WTC11 (cell line): Measurements from ENCODE around the gene LIN28B. TPM values are rescaled to one million over a fixed set of nuclear protein-coding genes. Genes with fewer than 3 reads are reported as not detected.
A peak's percentile ranks its signal among the peaks of the same experiment; 100 is the strongest.

Source experiments
- ATAC-seq: fragments of 200-7000 bp; cut with Tn5 transposase; 2 replicates; pipeline ENCODE4 v1.10.0; 2021; ENCODE audit warnings: mild to moderate bottlenecking, moderate library complexity
- CTCF ChIA-PET: fragments of 300-600 bp; sonication (Branson Sonifier 250); formaldehyde crosslinking; loops from one replicate; lab custom pipeline; 2021; ENCODE audit warnings: antibody characterized with exemption; lab: Charles Lee
- POLR2A ChIA-PET: fragments of 350-600 bp; sonication (Branson Sonifier 250); formaldehyde crosslinking; loops from one replicate; lab custom pipeline; 2021; ENCODE audit warnings: antibody characterized with exemption; lab: Charles Lee
- DNase-seq: peaks from one replicate; pipeline ENCODE4 v3.0.0; 2021; ENCODE audit warnings: low spot score
- H3K27ac Mint-ChIP-seq: 2 replicates; pipeline ENCODE4 v1.8.0; 2021; ENCODE audit warnings: mixed read lengths
- H3K27me3 Mint-ChIP-seq: 2 replicates; pipeline ENCODE4 v1.8.0; 2021; ENCODE audit warnings: low read depth, mild to moderate bottlenecking, moderate library complexity, mixed read lengths
- H3K36me3 Mint-ChIP-seq: 2 replicates; pipeline ENCODE4 v1.8.0; 2021; ENCODE audit warnings: mixed read lengths
- H3K4me1 Mint-ChIP-seq: 2 replicates; pipeline ENCODE4 v1.8.0; 2022; ENCODE audit warnings: mixed read lengths
- H3K4me3 Mint-ChIP-seq: 2 replicates; pipeline ENCODE4 v1.8.0; 2021; ENCODE audit warnings: mild to moderate bottlenecking, moderate library complexity, mixed read lengths
- H3K9me3 Mint-ChIP-seq: 2 replicates; pipeline ENCODE4 v1.8.0; 2021; ENCODE audit warnings: mixed read lengths
- EMX1 ChIP-seq: fragments of 250-450 bp; sonication (Bioruptor Pico); IDR thresholded peaks from 2 replicates; pipeline ENCODE4 v1.8.0; 2021; ENCODE audit warnings: mild to moderate bottlenecking
- FOXK1 ChIP-seq: sonication (generic); formaldehyde crosslinking; IDR thresholded peaks from 2 replicates; pipeline ENCODE4 v1.8.0; 2022; ENCODE audit warnings: mild to moderate bottlenecking, moderate library complexity, missing genetic modification reagents
- GRHL2 ChIP-seq: fragments of 250-450 bp; sonication (Bioruptor Pico); IDR thresholded peaks from 2 replicates; pipeline ENCODE4 v1.8.0; 2022; ENCODE audit warnings: mild to moderate bottlenecking, moderate library complexity; ENCODE audit not compliant: insufficient replicate concordance, severe bottlenecking
- HMGA2 ChIP-seq: fragments of 250-450 bp; sonication (Bioruptor Pico); IDR thresholded peaks from 2 replicates; pipeline ENCODE4 v1.4.0; 2021; ENCODE audit warnings: mild to moderate bottlenecking, moderate library complexity
- NR1H2 ChIP-seq: sonication (generic); formaldehyde crosslinking; IDR thresholded peaks from 2 replicates; pipeline ENCODE4 v1.9.0; 2021; ENCODE audit warnings: mild to moderate bottlenecking, moderate library complexity, missing genetic modification reagents
- NR2C2 ChIP-seq: sonication (generic); formaldehyde crosslinking; IDR thresholded peaks from 2 replicates; pipeline ENCODE4 v1.8.0; 2022; ENCODE audit warnings: mild to moderate bottlenecking, missing genetic modification reagents
- OVOL2 ChIP-seq: fragments of 250-450 bp; sonication (Bioruptor Pico); IDR thresholded peaks from 2 replicates; pipeline ENCODE4 v1.9.0; 2021; ENCODE audit warnings: mild to moderate bottlenecking, borderline replicate concordance
- PRRX2 ChIP-seq: fragments of 250-450 bp; sonication (Bioruptor Pico); IDR thresholded peaks from 2 replicates; pipeline ENCODE4 v1.8.0; 2021; ENCODE audit warnings: mild to moderate bottlenecking
- ZNF396 ChIP-seq: fragments of 250-450 bp; sonication (Bioruptor Pico); IDR thresholded peaks from 2 replicates; pipeline ENCODE4 v1.8.0; 2021; ENCODE audit warnings: mild to moderate bottlenecking, moderate library complexity, borderline replicate concordance
- total RNA-seq: library from RNA; stranded (reverse); gene quantifications from 3 replicates; pipeline ENCODE4 v1.2.3, GENCODE V29; 2021
- TF ChIP-seq, protein P1 (sequence below): sonication (generic); formaldehyde crosslinking; IDR thresholded peaks from 2 replicates; pipeline ENCODE4 v1.8.0; 2022; ENCODE audit warnings: mild to moderate bottlenecking, missing genetic modification reagents
- TF ChIP-seq, protein P2 (sequence below): sonication (generic); formaldehyde crosslinking; IDR thresholded peaks from 2 replicates; pipeline ENCODE4 v1.8.1; 2023; ENCODE audit warnings: mild to moderate bottlenecking, moderate library complexity, missing genetic modification reagents
- TF ChIP-seq, protein P3 (sequence below): sonication (generic); formaldehyde crosslinking; IDR thresholded peaks from 2 replicates; pipeline ENCODE4 v1.8.1; 2022; ENCODE audit warnings: low read depth, mild to moderate bottlenecking, moderate library complexity, missing genetic modification reagents, borderline replicate concordance
- TF ChIP-seq, protein P4 (sequence below): sonication (generic); formaldehyde crosslinking; IDR thresholded peaks from 2 replicates; pipeline ENCODE4 v1.8.1; 2023; ENCODE audit warnings: mild to moderate bottlenecking, missing genetic modification reagents, moderate library complexity
- TF ChIP-seq, protein P5 (sequence below): fragments of 250-450 bp; sonication (Bioruptor Pico); IDR thresholded peaks from 2 replicates; pipeline ENCODE4 v1.9.0; 2021; ENCODE audit warnings: mild to moderate bottlenecking

Gene LIN28B
- total RNA-seq, 1 experiment from 2014 or later: 73.4 TPM

DNA sequence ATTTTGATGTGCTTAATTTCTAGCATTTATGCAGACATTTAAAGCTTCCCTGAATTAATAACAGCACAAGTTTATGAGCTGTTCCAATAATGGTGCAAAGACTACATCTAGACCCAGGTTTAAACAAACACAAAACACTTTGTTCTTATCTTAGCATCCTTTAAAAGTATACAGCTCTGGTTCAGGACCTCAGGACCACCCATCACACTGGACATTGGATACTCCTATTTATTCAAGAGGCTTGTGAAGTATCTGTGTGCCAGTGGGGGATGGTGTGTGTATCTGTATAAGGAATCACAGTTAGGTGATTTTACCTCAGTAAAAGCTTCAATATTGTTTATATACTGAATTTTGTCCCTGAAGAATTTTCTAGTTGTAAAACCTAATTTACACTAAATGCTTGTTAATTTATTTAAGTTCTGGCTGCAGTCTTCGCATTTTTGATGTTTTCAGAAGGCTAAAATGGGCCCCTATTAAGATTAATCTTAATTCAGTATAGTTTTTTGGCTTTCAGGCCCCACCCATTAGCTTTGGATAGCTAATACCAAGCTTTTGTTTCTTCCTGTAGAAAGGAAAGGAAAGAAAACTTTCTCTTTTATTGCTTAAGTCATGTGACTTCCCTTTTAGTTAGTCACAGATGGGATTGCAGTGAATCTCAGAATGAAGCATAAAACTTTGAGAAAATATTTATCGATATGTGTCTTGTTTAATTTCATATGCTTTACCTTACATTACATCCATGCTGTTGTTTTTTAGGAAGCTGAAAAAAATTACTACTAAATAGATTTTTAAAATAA is 13.1 kb downstream of the LIN28B start:
- TF ChIP-seq, protein P1, sequence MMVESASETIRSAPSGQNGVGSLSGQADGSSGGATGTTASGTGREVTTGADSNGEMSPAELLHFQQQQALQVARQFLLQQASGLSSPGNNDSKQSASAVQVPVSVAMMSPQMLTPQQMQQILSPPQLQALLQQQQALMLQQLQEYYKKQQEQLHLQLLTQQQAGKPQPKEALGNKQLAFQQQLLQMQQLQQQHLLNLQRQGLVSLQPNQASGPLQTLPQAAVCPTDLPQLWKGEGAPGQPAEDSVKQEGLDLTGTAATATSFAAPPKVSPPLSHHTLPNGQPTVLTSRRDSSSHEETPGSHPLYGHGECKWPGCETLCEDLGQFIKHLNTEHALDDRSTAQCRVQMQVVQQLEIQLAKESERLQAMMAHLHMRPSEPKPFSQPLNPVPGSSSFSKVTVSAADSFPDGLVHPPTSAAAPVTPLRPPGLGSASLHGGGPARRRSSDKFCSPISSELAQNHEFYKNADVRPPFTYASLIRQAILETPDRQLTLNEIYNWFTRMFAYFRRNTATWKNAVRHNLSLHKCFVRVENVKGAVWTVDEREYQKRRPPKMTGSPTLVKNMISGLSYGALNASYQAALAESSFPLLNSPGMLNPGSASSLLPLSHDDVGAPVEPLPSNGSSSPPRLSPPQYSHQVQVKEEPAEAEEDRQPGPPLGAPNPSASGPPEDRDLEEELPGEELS: no peak
- TF ChIP-seq EMX1 (no peak), HMGA2 (CRISPR knock-in tag) (no peak), GRHL2 (CRISPR knock-in tag) (no peak), NR2C2 (CRISPR knock-in tag) (no peak)
- TF ChIP-seq, protein P2, sequence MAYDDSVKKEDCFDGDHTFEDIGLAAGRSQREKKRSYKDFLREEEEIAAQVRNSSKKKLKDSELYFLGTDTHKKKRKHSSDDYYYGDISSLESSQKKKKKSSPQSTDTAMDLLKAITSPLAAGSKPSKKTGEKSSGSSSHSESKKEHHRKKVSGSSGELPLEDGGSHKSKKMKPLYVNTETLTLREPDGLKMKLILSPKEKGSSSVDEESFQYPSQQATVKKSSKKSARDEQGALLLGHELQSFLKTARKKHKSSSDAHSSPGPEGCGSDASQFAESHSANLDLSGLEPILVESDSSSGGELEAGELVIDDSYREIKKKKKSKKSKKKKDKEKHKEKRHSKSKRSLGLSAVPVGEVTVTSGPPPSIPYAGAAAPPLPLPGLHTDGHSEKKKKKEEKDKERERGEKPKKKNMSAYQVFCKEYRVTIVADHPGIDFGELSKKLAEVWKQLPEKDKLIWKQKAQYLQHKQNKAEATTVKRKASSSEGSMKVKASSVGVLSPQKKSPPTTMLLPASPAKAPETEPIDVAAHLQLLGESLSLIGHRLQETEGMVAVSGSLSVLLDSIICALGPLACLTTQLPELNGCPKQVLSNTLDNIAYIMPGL (CRISPR knock-in tag): no peak
- TF ChIP-seq, protein P3, sequence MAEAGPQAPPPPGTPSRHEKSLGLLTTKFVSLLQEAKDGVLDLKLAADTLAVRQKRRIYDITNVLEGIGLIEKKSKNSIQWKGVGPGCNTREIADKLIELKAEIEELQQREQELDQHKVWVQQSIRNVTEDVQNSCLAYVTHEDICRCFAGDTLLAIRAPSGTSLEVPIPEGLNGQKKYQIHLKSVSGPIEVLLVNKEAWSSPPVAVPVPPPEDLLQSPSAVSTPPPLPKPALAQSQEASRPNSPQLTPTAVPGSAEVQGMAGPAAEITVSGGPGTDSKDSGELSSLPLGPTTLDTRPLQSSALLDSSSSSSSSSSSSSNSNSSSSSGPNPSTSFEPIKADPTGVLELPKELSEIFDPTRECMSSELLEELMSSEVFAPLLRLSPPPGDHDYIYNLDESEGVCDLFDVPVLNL: no peak
- TF ChIP-seq, protein P4, sequence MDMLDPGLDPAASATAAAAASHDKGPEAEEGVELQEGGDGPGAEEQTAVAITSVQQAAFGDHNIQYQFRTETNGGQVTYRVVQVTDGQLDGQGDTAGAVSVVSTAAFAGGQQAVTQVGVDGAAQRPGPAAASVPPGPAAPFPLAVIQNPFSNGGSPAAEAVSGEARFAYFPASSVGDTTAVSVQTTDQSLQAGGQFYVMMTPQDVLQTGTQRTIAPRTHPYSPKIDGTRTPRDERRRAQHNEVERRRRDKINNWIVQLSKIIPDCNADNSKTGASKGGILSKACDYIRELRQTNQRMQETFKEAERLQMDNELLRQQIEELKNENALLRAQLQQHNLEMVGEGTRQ: peak; percentile 37; the same call in 1 of the 2 replicates
- POLR2A ChIA-PET: interaction anchor here (1.5 to 2.0 kb wide), 3 partner anchors 11 to 15 kb away, joined by 3 to 4 read pairs (median 4); partner anchors contain the start of gene LIN28B
- Mint-ChIP-seq H3K36me3 (peaks cover 7% of the 10 kb centered on the region), H3K9me3 (no peaks in the 10 kb centered on the region), H3K27me3 (no peaks in the 10 kb centered on the region), H3K4me1 (peaks cover 44% of the 10 kb centered on the region), H3K27ac (peak overlapping the region; percentile 98), H3K4me3 (peak overlapping the region; percentile 54)
- ATAC-seq (peak; percentile 21; the same call in 1 of the 2 replicates), DNase-seq (no peak)
- CTCF ChIA-PET: interaction anchor here (0.9 to 2.2 kb wide), 4 partner anchors 10 to 108 kb away, joined by 3 to 9 read pairs (median 4); partner anchors contain the start of gene LIN28B

DNA sequence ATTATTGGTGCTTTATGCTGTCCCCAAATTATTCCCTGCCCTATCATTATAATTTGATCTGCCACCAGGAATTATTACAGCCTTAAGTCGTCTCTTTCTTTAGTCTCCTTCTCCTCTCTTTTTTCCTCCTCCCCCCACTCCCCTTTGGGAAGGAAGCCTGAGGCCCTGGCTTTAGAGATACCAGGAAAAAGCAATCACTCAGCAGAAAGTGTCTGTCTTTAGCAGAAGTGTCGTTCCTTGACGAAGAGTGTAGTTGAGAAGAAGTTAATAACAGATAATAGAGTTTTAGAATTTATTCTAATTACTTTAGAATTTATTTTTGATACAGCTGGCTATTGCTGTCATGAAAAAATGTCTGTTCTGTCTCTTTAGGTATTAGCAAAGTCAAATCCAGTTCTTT is 16.5 kb downstream of the LIN28B start:
- TF ChIP-seq, protein P5, sequence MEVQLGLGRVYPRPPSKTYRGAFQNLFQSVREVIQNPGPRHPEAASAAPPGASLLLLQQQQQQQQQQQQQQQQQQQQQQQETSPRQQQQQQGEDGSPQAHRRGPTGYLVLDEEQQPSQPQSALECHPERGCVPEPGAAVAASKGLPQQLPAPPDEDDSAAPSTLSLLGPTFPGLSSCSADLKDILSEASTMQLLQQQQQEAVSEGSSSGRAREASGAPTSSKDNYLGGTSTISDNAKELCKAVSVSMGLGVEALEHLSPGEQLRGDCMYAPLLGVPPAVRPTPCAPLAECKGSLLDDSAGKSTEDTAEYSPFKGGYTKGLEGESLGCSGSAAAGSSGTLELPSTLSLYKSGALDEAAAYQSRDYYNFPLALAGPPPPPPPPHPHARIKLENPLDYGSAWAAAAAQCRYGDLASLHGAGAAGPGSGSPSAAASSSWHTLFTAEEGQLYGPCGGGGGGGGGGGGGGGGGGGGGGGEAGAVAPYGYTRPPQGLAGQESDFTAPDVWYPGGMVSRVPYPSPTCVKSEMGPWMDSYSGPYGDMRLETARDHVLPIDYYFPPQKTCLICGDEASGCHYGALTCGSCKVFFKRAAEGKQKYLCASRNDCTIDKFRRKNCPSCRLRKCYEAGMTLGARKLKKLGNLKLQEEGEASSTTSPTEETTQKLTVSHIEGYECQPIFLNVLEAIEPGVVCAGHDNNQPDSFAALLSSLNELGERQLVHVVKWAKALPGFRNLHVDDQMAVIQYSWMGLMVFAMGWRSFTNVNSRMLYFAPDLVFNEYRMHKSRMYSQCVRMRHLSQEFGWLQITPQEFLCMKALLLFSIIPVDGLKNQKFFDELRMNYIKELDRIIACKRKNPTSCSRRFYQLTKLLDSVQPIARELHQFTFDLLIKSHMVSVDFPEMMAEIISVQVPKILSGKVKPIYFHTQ (CRISPR knock-in tag): no peak
- TF ChIP-seq PRRX2: no peak
- no peak for TF ChIP-seq FOXK1 (CRISPR knock-in tag)
- no peak for TF ChIP-seq ZNF396 (CRISPR knock-in tag)
- TF ChIP-seq OVOL2 (CRISPR knock-in tag): no peak
- TF ChIP-seq NR1H2: no peak
- TF ChIP-seq, all 79 proteins: peak for 0
- no peaks in the 10 kb centered on the region for H3K27me3 Mint-ChIP-seq
- H3K9me3 Mint-ChIP-seq: no peaks in the 10 kb centered on the region
- CTCF ChIA-PET: no interaction called here
- peak overlapping the region; percentile 94 for H3K27ac Mint-ChIP-seq
- DNase-seq: no peak
- peaks cover 47% of the 10 kb centered on the region for H3K4me1 Mint-ChIP-seq
- peaks cover 15% of the 10 kb centered on the region for H3K36me3 Mint-ChIP-seq
- POLR2A ChIA-PET: no interaction called here
- no peak overlapping the region for H3K4me3 Mint-ChIP-seq
- ATAC-seq: no peak
